HUDEP-2 (cell line): ENCODE results near the gene STAT4.

Experiments used
- DNase-seq, 76 experiments: peaks; one replicate each; lab custom pipeline; 2025; ENCODE audit not compliant: unreplicated experiment in 76 of 76; lab: John Stamatoyannopoulos, UW

The STAT4 gene

GRCh38 chr2:191148791-191149190, 2.0 kb downstream of the STAT4 start:
- no peak for DNase-seq

DNA sequence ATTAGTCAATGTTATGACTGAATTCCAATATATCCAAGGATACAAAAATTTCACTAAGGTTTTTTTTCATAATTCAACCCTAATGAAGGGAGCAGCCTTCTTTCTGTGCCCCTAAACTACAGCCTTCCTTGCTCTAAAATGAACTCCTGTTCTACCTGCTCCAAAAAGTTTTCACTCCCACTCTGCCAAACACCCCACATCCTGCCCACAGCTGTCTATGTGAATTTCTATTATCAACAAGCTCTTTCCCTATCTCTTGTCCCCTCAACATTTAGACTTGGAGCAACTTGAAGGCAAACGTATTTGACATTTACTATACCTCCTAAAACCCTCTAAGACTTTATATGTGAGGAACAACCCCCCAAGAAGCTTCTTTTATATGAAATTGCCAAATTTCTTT, 2.5 kb downstream of the STAT4 start:
- DNase-seq: no peak

DNA sequence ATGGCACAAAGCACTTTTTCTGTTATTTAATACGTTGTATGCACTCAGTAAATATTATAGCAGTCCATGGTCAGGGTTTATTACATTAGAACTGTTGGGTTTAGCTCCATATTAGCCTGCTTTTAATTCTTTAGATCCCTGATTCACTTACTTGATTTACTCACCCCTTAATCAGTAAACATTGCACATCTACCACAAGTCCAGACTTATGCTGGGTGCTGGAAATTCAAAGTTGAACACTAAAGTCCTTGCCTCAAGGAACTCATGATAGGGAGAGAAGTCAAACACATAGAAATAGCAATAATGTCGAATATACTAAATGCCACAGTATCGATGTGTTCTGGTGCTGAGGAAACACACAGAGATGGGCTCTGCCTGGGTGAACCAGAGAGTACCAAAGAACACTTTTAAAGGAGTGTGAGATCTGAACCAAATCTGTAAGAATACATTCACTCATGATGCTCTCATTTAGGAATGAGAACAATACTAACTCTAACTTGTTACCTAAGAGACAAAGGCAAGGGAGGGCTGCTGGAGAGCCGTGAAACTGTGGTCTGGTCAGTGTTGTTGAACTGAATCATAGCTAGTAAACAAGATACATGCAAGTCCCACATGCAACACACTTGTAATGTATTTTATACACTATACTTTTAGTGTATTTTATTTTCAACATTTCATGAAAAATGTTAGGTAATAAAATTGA, 4.9 kb downstream of the STAT4 start:
- no peak for DNase-seq

DNA sequence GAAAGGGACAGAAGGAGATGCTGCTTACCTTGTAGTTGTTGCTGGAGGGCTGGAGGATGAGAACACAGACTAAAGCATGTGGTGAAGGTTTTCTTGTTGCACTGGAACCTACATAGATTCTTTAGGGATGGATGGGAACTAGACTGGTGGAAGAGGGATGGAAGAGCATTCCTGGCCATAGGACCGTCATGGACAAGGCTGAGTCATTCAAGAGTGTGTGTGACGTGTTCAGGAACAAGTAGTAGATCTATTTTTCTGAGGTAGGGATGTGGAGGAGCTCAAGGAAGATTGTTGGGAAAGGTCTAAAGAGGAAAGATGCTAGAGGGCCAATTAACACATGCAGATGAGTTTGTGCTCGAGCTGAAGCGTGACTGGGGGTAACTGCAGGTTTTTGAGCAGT, 6.6 kb downstream of the STAT4 start:
- DNase-seq: no peak

DNA sequence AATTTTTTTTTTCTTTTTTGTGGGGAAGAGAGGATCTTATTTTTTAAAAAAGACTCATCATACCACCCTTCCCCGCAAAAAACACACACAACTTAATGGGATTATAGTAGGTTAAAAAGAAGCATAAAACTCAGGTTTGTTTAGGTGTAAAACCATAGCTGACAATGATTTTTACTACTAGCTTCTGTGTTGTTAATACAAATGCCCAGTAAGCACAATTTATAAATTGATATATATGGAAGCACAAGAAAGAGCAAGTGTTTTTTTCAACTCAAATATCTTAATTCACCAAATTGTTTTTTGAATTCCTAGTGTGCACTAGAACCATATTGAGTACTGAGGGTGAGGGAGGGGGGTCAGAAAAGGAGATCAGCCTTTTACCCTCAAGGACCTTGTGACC, 7.0 kb downstream of the STAT4 start:
- no peak for DNase-seq

DNA sequence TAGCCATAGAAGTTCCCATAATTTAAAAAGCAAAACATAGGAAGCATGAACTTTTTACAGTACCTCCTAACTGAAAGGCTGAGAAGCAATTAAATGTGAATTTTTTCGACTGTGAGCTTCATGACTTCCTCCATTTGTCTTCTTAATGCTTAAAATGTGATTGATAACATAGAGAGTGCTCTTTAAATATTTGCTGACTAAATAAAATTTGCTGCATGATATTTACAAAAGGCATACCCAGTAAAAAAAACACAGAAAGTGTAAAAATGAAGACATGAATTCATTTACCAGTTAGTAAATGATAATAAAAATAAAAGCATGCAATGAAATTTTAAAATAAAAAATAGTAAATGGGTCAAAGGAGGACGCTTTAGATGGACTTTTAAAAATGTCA, 21.9 kb downstream of the STAT4 start:
- DNase-seq: no peak

- no peak for DNase-seq
Observed at GRCh38 chr2:191128172-191128910, 22.5 kb downstream of the STAT4 start.

DNA sequence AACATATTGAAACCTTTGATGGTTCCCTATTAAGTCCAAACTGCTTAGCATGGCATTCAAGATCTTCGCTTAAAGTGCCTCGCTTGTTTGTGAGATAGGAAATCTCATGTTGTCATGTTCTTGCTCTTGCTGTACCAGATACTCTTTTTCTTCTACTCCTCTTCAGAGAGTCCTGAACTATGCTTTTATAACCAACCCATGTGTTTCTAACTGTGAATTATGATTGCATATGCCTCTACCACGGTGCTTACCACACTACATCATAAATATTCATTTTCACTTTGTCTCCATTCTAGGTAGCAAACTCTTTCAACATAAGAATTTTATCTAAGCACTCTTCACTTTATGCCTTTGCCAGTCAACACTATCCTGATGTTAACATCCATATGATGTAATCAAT, 23.6 kb downstream of the STAT4 start:
- DNase-seq: no peak

- no peak for DNase-seq
Observed at GRCh38 chr2:191126386-191127085, 24.3 kb downstream of the STAT4 start.

DNA sequence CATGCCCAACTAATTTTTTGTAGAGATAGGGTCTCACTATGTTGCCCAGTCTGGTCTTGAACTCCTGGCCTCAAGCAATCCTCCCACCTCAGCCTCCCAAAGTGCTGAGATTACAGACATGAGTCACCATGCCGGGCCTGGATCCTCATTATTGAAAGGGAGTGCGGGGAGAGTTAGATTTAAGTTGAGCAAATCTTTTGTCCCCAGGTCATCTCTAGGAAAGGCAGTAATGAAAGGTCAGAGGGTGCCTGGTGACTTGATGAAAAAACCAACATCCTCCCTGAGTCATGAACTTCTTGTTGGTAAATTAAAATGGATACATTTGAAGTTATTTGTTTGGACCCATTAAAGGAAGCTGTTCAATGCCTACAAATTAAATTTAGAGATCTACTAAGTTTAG, 25.1 kb downstream of the STAT4 start:
- DNase-seq: no peak

DNA sequence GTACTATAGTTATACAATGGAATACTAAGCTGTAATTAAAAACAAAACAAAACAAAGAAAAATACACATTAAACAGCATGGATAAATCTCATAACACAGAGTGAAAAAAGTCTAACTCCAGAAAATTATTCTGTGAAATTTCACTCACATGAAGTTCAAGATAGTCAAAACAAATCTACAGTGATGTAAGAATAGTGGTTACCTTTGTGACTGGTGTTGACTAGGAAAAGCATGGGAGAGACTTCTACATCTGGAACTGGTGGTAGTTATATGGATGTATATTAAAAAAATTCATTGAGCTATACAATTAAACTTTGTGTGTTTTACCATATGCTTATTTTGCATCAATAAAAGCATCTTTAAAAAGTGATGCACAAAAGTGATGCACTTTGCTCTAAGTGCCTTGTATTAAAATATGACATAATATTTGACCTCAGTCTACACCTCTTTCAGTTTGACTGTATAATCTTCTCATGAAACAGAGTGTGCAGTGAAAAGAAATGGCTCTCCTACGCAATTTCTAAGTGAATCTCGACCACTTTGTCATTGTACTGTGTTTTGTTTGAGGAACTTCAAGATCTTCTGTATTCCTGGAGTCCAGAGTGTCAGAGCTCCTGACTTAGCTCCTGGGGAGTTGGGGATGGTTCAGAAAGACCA, 28.0 kb downstream of the STAT4 start:
- DNase-seq: no peak

GRCh38 chr2:191117341-191117740, 33.5 kb downstream of the STAT4 start:
- no peak for DNase-seq

GRCh38 chr2:191115804-191116203, 35.0 kb downstream of the STAT4 start:
- no peak for DNase-seq

DNA sequence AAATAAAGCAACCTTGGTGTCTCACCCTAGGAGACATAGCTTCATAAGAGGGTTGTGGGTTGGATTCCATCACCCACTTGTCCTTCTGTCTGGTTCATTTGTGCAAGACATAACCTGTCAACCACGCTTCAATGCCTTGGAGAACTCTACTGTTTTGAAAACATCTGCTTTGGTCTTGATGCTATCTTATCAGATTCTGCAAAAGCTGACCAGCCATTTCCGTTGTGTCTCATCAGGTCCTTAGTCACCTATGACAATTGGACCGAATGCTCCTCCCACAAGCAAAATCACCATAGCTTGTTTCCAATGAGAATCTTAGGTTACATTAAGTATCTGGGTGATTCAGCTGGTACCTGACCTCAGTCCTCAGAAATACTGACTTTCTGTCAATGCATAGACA, 35.4 kb downstream of the STAT4 start:
- DNase-seq: no peak

- DNase-seq: no peak
Observed at GRCh38 chr2:191114403-191114886, 36.3 kb downstream of the STAT4 start.

- DNase-seq: no peak
Observed at GRCh38 chr2:191113761-191114160, 37.0 kb downstream of the STAT4 start.

DNA sequence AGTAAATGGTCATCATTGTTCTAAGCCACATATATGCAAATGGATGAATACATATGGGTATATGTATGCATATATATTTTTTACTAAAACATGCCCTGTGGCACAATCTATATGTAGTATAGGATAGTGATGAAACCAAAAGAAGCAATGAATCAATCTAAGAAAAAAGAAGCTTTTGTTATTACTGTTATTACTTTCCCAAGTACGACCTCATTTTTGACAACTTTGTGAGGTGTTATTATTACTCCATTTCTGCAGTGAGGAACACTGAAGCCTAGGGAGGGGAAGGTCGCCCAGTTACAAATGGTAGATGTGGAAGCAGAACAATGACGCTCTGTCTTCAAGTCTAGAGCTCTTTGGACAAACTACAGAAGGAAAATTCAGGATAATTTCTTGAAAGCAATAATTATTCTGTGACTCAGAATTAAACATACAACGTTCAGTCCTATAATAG, 38.3 kb downstream of the STAT4 start:
- DNase-seq: no peak

DNA sequence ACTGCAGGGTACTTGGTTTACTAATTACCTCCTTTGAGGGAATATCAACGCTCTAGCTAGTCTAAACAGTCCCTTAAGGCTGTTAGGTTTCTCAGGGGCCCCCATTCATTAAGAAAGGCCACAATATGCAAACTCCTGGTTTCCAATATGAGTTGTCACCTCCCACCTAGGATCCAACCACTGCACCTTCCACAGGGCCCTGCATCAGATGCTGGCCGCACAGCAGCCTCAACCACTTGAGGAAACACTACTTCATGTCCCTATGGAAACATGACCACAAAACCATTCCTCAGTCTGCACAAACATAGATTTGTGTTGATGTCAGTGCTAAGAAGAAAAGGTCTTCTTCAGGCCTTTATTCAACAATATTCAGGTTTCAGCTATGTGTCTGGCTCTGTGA, 40.9 kb downstream of the STAT4 start:
- DNase-seq: no peak

DNA sequence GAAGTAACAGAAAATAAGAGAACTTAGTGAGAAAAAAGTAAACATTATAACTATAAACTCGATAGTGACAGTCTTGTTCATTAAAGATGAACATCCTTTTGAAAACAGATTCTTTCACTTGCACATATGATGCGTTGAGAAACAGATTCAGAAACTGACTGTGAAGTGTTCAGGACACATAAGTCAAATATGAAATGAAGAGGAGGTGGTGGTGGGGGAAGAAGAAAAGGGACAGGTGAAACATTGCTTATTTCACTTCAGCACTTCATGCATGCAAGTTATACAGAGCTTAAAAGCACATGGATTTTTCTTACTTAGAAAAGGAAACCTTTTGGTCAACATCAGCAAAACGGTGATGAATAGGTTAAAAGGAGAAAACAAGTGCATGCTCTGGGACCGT, 42.5 kb downstream of the STAT4 start:
- DNase-seq: no peak

GRCh38 chr2:191105082-191105481, 45.7 kb downstream of the STAT4 start:
- no peak for DNase-seq

GRCh38 chr2:191103774-191104173, 47.0 kb downstream of the STAT4 start:
- no peak for DNase-seq
